Measurements from ENCODE around the gene OASL.

The OASL gene

GRCh38 chr12:120992989-120993388 is 46.1 kb downstream of the OASL start:
- no peak for DNase-seq (ENCODE audit: low read depth in 2 of 2)

- DNase-seq (ENCODE audit: low read depth in 2 of 2) = no peak
Observed at GRCh38 chr12:120991965-120992364, 47.1 kb downstream of the OASL start.

DNA sequence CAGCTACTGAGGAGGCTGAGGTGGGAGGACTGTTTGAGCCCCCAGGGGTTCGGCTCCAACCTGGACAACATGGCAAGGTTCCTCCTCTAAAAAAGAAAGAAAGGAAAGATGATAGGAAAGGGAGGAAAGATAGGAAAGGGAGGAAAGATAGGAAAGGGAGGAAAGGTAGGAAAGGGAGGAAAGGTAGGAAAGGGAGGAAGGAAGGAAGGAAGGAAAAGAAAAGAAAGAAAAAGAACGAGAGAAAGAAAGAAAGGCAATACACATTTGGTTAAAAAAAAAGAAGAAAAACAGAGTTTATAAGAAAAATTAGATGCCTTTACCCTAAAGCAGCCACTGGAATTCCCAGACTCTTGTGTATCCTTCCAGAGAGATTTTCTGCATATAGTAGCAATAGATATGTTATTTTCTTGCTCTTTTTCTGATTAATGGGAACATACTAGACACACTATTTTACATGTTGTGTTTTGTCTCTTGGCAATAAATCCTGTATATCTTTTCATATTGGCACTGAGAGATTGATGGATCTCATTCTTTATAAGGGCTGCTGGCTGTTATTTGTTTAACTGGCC is 48.5 kb downstream of the OASL start:
- DNase-seq (ENCODE audit: low read depth in 2 of 2) = no peak

DNA sequence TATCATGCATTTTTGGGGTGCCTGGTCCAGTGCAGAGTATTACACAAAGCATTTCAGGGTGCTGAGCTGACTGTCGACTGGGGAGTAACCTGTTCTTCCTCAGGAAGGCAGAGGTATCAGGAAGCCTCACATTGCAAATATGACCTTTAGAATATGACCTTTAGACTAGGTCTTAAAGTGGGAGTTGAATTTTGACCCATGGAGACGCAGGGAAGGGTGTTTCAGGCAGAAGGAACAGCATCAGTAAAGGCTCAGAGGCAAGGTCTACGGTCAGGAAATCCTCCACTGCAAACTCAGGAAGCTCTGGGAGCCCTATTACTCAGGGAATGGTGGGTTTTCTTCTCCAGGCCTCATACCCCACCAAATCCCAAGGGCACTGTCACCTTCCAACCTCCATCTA is 49.4 kb downstream of the OASL start:
- no peak for DNase-seq (ENCODE audit: low read depth in 2 of 2)

DNA sequence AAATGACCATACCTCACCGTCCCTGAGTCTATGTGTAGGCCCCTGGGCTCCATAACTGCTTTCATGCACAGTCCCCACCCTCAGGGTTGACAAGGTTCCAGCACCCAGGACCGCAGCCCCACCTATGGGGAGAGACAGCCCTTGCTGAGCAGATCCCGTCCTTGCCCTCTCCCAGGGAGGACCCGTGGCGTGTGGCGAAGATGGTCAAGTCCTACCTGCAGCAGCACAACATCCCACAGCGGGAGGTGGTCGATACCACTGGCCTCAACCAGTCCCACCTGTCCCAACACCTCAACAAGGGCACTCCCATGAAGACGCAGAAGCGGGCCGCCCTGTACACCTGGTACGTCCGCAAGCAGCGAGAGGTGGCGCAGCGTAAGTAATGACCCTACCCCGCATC is 50.4 kb downstream of the OASL start:
- DNase-seq (ENCODE audit: low read depth in 2 of 2) = no peak

GRCh38 chr12:120988234-120988633 is 50.8 kb downstream of the OASL start:
- DNase-seq (ENCODE audit: low read depth in 2 of 2) = no peak

GRCh38 chr12:120984351-120984898 is 54.6 kb downstream of the OASL start:
- DNase-seq (ENCODE audit: low read depth in 2 of 2) = no peak

DNA sequence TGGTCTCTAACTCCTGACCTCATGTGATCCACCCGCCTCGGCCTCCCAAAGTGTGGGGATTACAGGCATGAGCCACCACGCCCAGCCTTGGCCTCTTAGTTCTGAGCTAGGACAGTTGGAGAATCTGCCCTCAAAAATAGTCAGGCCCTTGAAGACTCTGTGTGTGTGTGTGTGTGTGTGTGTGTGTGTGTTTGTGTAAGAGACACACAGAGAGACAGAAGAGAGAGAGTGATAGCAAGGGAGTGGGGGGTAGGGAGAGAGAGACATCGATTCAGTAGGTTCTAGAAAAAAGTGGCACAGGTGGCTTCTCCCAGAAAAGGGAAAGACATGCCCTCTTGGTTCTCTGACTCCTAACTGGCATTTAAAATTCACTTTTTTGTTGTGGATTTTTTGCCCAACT is 55.3 kb downstream of the OASL start:
- DNase-seq (ENCODE audit: low read depth in 2 of 2) = no peak

GRCh38 chr12:120982659-120983058 is 56.4 kb downstream of the OASL start:
- DNase-seq (ENCODE audit: low read depth in 2 of 2) = no peak

DNA sequence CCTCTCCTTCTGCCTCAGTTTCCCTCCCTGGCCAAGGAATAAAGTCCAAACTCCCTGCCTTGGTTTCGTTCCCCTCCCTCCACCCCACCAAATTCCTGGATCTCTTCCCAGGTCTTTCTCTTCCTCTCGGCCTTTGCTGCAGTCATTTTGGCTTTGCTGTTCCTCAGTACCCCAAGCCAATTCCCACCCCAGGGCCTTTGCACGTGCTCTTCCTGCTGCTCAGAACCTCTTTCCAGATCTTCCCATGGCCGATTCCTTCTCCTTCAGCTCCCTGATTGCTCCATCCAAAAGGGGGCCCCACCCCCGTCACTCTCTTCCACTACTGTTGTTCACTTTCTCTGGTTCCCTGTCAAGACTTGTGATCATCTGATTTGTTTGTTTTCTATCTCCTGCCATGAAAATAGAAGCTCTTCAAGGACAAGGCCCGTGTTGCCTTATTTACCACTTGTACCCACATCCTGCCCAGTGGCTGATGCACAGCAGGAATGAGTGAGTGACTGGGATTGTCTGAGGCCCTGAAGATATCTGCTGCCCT is 57.6 kb downstream of the OASL start:
- DNase-seq (ENCODE audit: low read depth in 2 of 2) = no peak

- no peak for DNase-seq (ENCODE audit: low read depth in 2 of 2)
Observed at GRCh38 chr12:120980800-120981368, 58.2 kb downstream of the OASL start.

- no peak for DNase-seq (ENCODE audit: low read depth in 2 of 2)
Observed at GRCh38 chr12:120979862-120980696, 59.0 kb downstream of the OASL start.

- no peak for DNase-seq (ENCODE audit: low read depth in 2 of 2)
Observed at GRCh38 chr12:120979220-120979861, 59.7 kb downstream of the OASL start.

GRCh38 chr12:120978296-120979219 is 60.5 kb downstream of the OASL start, which contains the start of gene HNF1A:
TSS of gene HNF1A (plus strand) at chr12:120978543. CDS start at chr12:120978769, 226 bp downstream.
- no peak for DNase-seq (ENCODE audit: low read depth in 2 of 2)

GRCh38 chr12:120977531-120978295 is 61.3 kb downstream of the OASL start:
- DNase-seq (ENCODE audit: low read depth in 2 of 2) = no peak

GRCh38 chr12:120972870-120973543 is 66.0 kb downstream of the OASL start:
- no peak for DNase-seq (ENCODE audit: low read depth in 2 of 2)

DNA sequence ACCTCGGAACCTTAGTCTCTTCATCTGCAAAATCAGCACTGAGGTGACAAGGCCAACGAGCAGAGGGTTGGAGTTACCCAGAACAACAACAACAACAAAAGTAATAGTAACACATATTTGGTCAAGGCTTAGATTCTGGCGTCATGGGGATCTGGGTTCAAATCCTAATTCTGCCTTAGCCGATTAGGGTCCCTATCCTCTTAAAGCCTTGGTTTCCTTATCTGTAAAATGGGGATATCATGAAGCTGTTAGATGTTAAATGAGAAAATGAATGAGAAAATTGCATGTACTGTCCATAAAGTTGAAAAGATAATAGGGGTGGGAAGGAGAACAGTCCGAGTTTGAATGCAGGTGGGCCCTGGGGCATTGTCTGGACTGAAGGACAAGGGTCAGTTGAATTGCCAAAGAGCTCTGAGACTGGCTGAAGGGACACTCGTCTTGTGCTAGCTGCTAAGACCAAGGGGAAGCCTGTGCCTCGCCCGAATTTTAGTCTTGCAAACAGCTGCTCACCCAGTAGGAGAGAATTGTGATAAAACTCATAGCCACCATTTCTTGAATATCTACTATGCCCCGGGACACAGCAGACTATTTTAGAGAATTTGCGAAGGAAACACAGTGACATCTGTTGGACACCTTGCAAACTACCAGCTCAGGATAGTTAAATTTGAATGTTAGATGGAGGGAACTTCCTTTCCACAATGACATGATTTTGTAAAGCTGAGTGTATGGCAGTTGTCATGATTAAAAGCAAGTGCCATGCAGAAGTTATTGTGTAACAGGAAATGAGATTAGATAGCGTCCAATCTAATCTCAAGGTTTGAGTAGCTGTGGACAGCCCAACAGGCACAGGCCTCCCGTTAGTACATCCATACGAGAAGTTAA is 67.5 kb downstream of the OASL start:
- peak in 1 of 2 donors; percentile 15 for DNase-seq (ENCODE audit: low read depth in 2 of 2)

GRCh38 chr12:120970310-120970709 is 68.7 kb downstream of the OASL start:
- no peak for DNase-seq (ENCODE audit: low read depth in 2 of 2)

All from stimulated activated CD4-positive, alpha-beta T cell treated with anti-CD3 and anti-CD28 coated beads, Interleukin-4, amount 100 ng/mL, for 48 hours (primary cell).